Osteocyte (in vitro differentiated cells): Measurements from ENCODE around the gene NUP107. TPM values are rescaled to one million over a fixed set of nuclear protein-coding genes. Genes with fewer than 3 reads are reported as not detected.

Source experiments
- DNase-seq: peaks from one replicate; pipeline ENCODE4 v3.0.0; 2021; ENCODE audit warnings: mixed read lengths; ENCODE audit not compliant: unreplicated experiment; ENCODE audit errors: extremely low spot score
- H3K27ac Mint-ChIP-seq: one replicate; pipeline ENCODE4 v1.8.0; 2021; ENCODE audit warnings: mild to moderate bottlenecking, mixed read lengths; ENCODE audit not compliant: unreplicated experiment
- H3K27me3 Mint-ChIP-seq: one replicate; pipeline ENCODE4 v1.8.0; 2021; ENCODE audit warnings: mixed read lengths; ENCODE audit not compliant: unreplicated experiment
- H3K36me3 Mint-ChIP-seq: one replicate; pipeline ENCODE4 v1.8.0; 2021; ENCODE audit warnings: mixed read lengths; ENCODE audit not compliant: unreplicated experiment
- H3K4me1 Mint-ChIP-seq: one replicate; pipeline ENCODE4 v1.8.0; 2021; ENCODE audit warnings: mixed read lengths; ENCODE audit not compliant: unreplicated experiment
- H3K4me3 Mint-ChIP-seq: one replicate; pipeline ENCODE4 v1.8.0; 2021; ENCODE audit warnings: mild to moderate bottlenecking, moderate library complexity, mixed read lengths; ENCODE audit not compliant: unreplicated experiment
- H3K9me3 Mint-ChIP-seq: one replicate; pipeline ENCODE4 v1.8.0; 2021; ENCODE audit warnings: mixed read lengths; ENCODE audit not compliant: unreplicated experiment
- total RNA-seq: library from RNA; stranded (reverse); gene quantifications from 2 replicates; pipeline ENCODE4 v1.2.1, GENCODE V29; 2021
- TF ChIP-seq, protein P1 (sequence below): fragments of 200-600 bp; sonication (generic); IDR thresholded peaks from 2 replicates; pipeline ENCODE4 v1.5.0; 2021; ENCODE audit warnings: antibody characterized with exemption, mild to moderate bottlenecking, moderate library complexity

Gene NUP107
- total RNA-seq, 1 donor from 2014 or later = 35.6 TPM

DNA sequence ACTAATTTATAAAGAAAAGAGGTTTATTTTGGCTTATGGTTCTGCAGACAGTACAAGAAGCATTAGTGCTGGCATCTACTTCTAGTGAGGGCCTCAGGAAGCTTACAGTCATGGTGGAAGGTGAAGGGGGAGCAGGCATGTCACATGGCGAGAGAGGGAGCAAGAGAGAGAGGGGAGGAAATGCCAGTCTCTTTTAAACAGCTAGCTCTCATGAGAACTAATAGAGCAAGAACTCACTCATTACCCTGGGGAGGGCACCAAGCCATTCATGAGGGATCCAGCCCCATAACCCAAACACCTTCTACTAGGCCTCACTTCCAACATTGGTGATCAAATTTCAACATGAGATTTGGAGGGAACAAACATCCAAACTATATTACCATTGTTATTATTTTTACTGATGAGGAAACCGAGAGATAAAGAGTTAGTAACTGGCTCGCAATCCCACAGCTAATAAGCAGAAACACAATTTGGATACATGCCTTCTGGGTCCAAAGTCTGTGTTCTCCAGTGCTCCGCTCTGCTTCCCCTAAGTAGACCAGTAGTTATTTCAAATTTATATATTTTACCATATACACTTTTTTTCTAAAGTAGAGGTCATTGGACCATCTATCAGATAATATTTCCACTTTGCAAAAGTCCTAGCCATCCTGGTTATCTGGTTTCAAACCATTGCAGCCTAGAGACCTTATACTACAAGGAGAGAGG is 68.9 kb downstream of the NUP107 start:
- TF ChIP-seq, protein P1, sequence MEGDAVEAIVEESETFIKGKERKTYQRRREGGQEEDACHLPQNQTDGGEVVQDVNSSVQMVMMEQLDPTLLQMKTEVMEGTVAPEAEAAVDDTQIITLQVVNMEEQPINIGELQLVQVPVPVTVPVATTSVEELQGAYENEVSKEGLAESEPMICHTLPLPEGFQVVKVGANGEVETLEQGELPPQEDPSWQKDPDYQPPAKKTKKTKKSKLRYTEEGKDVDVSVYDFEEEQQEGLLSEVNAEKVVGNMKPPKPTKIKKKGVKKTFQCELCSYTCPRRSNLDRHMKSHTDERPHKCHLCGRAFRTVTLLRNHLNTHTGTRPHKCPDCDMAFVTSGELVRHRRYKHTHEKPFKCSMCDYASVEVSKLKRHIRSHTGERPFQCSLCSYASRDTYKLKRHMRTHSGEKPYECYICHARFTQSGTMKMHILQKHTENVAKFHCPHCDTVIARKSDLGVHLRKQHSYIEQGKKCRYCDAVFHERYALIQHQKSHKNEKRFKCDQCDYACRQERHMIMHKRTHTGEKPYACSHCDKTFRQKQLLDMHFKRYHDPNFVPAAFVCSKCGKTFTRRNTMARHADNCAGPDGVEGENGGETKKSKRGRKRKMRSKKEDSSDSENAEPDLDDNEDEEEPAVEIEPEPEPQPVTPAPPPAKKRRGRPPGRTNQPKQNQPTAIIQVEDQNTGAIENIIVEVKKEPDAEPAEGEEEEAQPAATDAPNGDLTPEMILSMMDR = no peak
- Mint-ChIP-seq H3K27ac (no peak overlapping the region), H3K27me3 (no peaks in the 10 kb centered on the region), H3K36me3 (peaks cover 31% of the 10 kb centered on the region), H3K4me1 (peaks cover 2% of the 10 kb centered on the region), H3K9me3 (no peaks in the 10 kb centered on the region), H3K4me3 (no peak overlapping the region)
- DNase-seq = no peak

DNA sequence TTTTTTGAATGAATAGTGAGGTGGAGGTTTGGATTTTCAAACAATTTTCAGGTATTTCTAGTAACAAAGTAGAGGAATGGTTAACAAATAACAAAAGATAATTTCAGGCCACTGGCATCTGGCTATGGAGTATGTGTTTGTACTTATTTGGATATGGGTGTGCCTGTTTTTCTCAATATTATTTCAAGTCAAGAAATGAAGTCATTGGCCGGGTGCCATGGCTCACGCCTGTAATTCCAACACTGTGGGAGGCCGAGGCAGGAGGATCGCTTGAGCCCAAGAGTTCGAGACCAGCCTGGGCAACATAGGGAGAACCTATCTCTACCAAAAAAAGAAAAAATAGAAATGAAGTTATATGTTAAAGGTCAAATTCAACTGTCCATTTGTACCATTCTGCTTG is 73.1 kb downstream of the NUP107 start:
- Mint-ChIP-seq H3K27ac (no peak overlapping the region), H3K4me3 (no peak overlapping the region), H3K4me1 (peaks cover 2% of the 10 kb centered on the region), H3K36me3 (peaks cover 41% of the 10 kb centered on the region), H3K27me3 (no peaks in the 10 kb centered on the region), H3K9me3 (no peaks in the 10 kb centered on the region)
- DNase-seq = no peak
- TF ChIP-seq, protein P1 = no peak

DNA sequence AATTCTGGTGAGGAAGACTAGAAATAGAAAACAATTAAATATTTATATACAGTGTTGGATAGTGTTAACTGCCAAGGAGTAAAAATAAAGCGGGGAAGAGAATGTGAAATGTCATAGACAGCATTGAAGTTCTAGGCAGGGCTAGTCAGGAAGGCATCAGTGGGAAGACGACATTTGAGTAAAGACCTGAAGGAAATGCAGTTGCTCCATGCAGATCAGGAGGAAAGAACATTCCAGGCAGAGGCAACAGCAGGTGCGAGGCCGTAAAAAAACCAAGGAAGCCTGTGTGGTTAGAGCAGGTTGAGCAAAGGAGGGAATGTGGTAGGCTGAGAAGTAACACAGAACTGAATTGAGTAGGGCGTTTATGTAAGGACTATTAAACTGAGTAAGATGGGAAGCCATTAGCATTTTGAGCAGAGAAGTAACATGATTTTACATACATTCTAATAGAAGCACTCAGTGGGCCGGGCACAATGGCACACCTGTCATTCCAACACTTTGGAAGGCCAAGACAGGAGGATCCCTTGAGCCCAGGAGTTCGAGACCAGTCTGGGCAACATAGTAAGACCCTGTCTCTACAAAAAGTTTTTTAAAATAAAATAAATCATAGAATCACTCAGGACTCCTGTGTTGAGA is 74.1 kb downstream of the NUP107 start:
- TF ChIP-seq, protein P1 = no peak
- Mint-ChIP-seq H3K36me3 (peaks cover 35% of the 10 kb centered on the region), H3K27me3 (no peaks in the 10 kb centered on the region), H3K9me3 (no peaks in the 10 kb centered on the region), H3K4me1 (peaks cover 2% of the 10 kb centered on the region), H3K27ac (no peak overlapping the region), H3K4me3 (no peak overlapping the region)
- no peak for DNase-seq

DNA sequence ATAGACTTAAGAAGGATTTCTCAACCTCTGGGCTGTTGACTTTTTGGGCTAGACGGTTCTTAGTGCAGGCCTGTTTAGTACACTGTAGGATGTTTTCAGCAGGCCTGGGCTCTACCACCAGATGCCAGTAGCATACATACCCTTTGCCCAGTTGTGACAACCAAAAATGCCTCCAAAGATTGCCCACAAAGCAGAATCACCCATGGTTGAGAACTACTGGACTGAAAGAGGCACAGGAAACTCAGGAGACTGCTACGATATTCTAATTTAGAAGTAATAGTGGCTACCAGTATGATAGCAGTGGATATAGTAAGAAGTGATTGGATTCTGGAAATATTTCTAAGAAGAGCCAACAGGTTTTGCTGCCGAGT is 74.6 kb downstream of the NUP107 start:
- Mint-ChIP-seq H3K9me3 (no peaks in the 10 kb centered on the region), H3K4me3 (no peak overlapping the region), H3K36me3 (peaks cover 30% of the 10 kb centered on the region), H3K27me3 (no peaks in the 10 kb centered on the region), H3K27ac (no peak overlapping the region), H3K4me1 (peaks cover 2% of the 10 kb centered on the region)
- TF ChIP-seq, protein P1 = no peak
- no peak for DNase-seq

DNA sequence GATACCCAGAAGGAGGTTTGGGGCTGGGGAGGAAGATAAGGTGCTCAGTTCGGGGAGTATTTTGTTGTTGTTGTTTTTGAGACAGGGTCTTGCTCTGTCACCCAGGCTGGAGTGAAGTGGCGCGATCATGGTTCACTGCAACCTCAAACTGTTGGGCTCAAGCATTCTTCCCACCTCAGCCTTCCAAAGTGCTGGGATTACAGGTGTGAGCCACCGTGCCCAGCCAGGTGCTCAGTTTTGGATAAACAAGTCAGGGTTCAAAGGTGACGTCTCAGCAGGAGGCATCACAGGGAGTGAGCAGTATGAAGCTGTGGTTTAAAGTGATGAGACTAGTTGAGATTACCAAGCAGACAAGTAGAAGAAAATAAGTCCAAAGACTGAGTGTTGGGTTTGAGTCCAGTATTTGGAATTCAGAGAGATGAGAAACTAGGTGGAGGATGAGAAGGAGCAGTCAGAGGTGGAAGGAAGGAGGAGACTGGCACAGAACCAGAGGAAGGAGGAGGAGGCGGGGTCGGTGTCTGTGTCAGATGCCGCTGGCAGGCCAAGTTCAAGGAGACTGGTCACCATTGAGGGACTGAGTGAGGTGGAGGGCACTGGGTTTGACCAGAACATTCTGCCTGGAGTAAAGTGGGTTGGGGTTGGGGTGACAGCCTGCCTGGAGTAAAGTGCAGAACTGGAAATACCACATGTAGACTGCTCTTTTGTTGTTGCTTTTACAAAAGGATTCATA is 75.3 kb downstream of the NUP107 start:
- H3K27me3 Mint-ChIP-seq = no peaks in the 10 kb centered on the region
- TF ChIP-seq, protein P1 = no peak
- no peaks in the 10 kb centered on the region for H3K9me3 Mint-ChIP-seq
- DNase-seq = no peak
- H3K4me1 Mint-ChIP-seq = peaks cover 2% of the 10 kb centered on the region
- no peak overlapping the region for H3K4me3 Mint-ChIP-seq
- H3K36me3 Mint-ChIP-seq = peaks cover 32% of the 10 kb centered on the region
- H3K27ac Mint-ChIP-seq = no peak overlapping the region
